GM12801 (cell line): ENCODE data around the gene SFT2D1.

Experiments used
- TF ChIP-seq, protein P1 (sequence below): IDR thresholded peaks from one replicate; pipeline ENCODE4 v1.5.1; 2011; ENCODE audit warnings: control low read depth; ENCODE audit not compliant: insufficient read length; ENCODE audit errors: extremely low read depth

Gene SFT2D1

DNA sequence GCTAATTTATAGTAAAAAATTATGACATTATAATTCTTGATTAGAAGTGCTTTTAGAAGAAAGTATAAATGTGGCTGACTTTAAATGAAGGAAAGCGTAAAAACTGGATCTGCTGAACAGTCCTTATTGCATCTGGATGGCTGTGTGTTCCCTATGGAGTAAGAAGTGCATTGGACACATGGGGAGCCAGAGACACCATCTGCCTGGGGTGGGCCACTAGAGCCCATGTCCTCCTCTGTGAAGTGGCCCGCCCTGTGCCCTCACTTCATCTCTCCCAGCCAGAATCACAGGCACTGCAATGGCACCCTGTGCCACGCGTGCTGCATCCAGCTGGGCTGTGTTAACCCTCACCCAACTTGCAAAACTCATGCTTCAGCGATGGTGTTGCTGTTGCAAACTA, 13.2 kb upstream of the SFT2D1 start:
- TF ChIP-seq, protein P1, sequence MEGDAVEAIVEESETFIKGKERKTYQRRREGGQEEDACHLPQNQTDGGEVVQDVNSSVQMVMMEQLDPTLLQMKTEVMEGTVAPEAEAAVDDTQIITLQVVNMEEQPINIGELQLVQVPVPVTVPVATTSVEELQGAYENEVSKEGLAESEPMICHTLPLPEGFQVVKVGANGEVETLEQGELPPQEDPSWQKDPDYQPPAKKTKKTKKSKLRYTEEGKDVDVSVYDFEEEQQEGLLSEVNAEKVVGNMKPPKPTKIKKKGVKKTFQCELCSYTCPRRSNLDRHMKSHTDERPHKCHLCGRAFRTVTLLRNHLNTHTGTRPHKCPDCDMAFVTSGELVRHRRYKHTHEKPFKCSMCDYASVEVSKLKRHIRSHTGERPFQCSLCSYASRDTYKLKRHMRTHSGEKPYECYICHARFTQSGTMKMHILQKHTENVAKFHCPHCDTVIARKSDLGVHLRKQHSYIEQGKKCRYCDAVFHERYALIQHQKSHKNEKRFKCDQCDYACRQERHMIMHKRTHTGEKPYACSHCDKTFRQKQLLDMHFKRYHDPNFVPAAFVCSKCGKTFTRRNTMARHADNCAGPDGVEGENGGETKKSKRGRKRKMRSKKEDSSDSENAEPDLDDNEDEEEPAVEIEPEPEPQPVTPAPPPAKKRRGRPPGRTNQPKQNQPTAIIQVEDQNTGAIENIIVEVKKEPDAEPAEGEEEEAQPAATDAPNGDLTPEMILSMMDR = no peak

- TF ChIP-seq, protein P1 = no peak
Observed at GRCh38 chr6:166354965-166355364, 12.6 kb upstream of the SFT2D1 start.

DNA sequence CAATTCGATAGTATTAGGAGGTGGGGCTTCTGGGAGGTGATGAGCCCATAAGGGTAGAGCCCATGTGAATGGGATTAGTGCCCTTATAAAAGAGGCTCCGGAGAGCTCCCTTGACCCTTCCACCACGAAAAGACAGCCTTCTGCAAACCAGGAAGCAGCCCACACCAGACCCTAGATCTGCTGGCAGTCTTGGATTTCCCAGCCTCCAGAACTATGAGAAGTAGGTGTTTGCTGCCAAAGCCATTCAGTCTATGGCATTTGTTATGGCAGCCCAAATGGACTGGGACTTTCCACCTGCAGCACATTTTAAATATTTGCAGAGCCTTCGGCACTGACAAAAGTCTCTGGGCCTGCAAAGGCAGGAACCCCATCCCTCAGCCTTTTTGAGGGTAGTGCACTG, 11.8 kb upstream of the SFT2D1 start:
- TF ChIP-seq, protein P1 = no peak

DNA sequence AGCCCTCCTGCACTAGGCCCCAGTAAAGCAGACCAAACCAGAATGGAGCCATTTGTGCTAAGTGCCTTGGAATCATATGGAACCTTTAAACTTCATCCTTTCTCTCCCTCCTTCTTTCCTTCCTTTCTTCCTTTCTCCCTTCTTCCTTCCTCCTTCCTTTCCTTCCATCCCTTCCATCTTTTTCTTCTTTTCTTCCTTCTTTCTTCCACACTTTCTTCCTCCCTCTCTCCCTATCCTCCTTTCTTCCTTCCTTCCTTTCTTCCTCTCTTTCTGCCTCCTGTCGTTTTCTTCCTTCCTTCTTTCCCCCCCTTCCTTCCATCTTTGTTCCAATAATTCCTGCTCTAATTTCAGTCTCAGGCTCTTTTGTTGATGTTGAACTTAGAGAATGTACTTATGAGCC, 11.2 kb upstream of the SFT2D1 start:
- TF ChIP-seq, protein P1 = no peak

DNA sequence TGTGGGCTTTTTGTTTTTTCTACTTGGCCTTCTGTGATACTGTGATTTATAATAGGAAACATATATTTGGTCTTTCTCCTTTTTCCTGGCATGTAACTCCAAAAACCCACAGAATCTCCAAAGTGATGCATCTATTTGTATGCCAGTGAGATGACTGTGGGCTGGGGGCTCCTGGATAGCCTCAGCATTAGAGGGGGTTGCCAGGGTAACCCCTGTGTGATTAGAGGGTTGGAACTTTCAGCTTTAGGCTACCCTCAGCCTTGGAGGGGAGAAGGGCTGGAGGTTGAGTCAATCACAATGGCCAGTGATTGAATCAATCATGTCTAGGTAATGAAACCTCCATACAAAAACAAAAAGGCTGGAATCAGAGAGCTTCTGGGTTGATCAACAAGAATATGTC, 10.6 kb upstream of the SFT2D1 start:
- TF ChIP-seq, protein P1 = no peak

DNA sequence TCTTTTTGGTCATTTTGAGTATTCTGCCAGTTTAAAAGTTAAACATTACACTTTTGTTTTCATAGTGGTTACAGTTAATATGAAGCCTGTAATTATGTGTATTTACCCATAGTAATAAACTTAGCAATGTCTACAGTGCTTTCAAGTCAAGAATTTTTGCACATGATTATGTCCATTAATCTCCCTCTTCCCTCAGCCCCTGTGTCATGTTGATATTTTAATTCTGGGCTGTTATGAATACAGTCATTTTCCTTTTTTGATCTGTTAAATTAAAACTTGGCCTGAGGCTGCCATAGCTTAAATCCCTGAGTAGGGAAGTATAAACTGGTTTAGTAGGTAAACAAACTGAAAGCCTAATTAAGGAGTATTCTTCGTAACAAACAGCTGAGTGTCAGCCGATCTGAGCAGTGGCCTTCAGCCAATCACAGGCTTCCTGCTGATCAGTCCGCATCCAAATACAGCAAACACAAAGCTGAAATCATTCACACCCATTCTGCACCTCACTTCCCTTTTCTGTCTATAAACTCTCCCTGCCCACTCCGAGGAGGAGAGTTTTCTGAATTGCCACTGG, 9.5 kb upstream of the SFT2D1 start:
- TF ChIP-seq, protein P1 = no peak

DNA sequence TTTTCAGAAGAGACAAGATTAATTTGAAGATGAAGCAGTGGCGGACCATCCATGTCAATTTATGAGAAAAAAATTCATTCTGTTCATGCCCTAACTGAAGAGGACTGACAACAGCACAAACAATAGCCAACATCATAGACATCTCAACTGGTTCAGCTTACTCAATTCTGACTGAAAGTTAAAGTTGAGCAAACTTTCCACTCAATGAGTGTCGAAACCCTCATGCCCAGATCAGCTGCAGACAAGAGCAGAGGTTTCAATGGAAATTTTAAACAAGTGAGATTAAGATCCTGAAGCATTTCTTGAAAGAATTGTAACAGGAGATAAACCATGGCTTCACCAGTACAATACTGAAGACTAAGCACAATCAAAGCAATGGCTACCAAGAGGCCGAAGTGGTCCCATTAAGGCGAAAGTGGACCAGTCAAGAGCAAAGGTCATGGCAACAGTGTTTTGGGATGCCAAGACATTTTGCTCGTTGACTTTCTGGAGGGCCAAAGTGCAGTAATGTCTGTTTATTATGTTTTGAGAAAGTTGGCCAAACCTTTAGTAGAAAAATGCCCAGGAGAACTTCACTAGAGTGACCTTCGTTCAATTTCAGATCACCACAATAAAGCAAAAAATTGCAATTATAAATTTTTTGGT, 6.1 kb upstream of the SFT2D1 start:
- TF ChIP-seq, protein P1 = no peak
